NCI-H146 (cell line): Measurements from ENCODE around the gene UBASH3A.
"Not testable (repeated sequence)": the region's sequence is repeated elsewhere in the genome, so short reads cannot be mapped to it uniquely, and the experiment has no call there.

ENCODE experiments used
- DNase-seq: peaks from one replicate; lab custom pipeline; 2025; lab: John Stamatoyannopoulos, UW

Gene UBASH3A

DNA sequence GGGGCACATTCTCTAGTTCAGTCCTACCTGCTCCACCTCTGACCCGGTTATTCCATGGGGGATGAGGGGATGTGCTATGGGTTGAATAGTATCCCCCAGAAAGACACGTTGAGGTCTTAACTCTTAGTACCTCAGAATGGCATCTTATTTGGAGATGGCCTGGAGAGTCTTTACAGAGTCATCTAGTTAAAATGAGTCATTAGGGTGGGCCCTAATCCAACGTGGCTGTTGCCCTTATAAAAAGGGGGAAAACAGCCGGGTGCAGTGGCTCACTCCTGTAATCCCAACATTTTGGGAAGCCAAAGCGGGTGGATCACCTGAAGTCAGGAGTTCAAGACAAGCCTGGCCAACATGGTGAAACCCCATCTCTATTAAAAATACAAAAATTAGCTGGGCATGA, 13.5 kb upstream of the UBASH3A start:
- DNase-seq = no peak

- no peak for DNase-seq
Observed at GRCh38 chr21:42390696-42391095, 13.0 kb upstream of the UBASH3A start.

- DNase-seq = no peak
Observed at GRCh38 chr21:42391297-42391696, 12.4 kb upstream of the UBASH3A start.

GRCh38 chr21:42392731-42393442, 10.8 kb upstream of the UBASH3A start:
- no peak for DNase-seq

GRCh38 chr21:42393443-42393950, 10.2 kb upstream of the UBASH3A start:
- no peak for DNase-seq

DNA sequence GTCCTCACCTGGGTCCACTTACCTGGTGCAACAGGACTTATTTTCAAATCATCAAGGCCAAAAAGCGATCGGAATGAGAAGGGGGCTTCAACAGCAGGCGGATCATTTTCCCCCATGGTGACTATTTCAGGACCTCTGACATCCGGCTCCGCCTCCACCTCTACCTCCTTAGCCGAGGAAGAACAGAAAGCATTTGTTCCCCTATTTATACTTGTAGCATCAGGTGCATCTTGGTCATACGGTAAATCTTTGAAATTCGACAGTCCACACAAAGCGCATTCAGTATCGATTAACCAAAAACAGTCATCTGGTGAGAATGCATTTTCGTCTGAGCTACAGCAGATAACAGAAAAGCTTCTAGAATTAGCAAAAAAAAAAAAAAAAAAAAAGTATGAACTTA, 8.4 kb upstream of the UBASH3A start:
- no peak for DNase-seq

DNA sequence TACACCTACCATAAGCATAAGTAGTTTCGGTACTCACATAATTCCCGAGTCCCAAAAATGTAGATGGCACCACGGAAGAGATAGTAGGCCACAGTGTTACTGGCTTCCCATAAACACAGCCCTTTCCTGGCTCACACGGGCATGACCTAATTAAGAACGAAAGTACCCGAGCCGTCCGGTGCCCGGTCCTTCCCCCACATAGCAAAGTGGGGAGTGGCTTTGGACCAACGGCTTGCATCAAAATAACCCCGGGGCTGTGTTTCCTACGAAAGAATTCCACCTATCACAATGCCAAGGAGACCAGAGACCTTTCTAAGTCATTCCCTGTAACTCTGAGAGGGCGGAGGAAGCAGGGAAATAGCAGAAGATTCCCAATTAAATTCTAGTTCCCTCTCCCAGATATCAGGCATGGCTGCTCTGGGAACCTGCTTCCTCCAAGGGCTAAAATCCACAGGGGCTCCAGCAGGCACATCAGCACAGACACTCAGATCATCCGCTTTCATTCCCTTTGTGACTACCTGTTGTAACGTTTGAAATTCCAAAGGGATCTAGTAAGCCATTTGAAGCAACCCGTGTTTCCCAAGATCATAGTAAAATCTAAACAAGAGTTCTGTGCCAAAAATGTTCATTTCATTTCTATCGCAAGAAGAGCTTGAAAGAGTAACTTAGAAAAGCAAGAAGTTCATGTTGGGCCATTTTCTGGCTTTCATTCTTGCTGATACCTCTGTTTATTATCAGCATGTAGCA, 7.6 kb upstream of the UBASH3A start, which contains the start of gene TMPRSS3:
TMPRSS3 (minus strand) TSS at position 148 of the 747 bp plus-strand sequence. CDS start 635 bp downstream, outside the sequence.
- no peak for DNase-seq

- DNase-seq = no peak
Observed at GRCh38 chr21:42396799-42397745, 6.6 kb upstream of the UBASH3A start.

- DNase-seq = no peak
Observed at GRCh38 chr21:42397746-42398394, 5.8 kb upstream of the UBASH3A start.

DNA sequence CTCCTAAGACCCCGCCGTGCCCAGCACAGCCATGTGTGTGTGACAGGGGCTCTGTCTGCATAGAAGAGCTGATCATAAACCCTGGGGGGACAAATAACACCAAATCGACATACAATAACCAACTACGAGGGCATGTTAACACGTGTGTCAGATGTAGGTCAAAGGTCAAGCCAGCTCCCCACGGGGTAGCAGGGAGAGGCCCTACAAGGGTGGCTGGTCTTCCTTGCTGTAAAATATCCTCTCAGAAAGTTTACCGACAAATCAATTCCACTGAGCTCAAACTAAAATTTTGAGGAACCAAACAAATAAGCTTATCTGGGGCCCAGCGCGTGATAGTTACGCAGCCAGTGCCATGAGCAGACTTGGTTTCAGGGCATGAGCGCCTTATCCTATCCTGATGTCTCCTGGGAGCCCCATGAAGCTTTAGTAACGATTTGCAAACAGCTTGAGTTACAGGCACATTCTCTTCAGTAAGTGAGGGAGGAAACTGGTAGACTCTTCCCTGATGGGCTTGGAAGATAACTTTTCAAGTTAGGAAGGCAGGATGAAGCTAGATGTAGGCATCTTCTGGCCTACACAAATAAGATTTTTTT, 5.2 kb upstream of the UBASH3A start:
- no peak for DNase-seq

DNA sequence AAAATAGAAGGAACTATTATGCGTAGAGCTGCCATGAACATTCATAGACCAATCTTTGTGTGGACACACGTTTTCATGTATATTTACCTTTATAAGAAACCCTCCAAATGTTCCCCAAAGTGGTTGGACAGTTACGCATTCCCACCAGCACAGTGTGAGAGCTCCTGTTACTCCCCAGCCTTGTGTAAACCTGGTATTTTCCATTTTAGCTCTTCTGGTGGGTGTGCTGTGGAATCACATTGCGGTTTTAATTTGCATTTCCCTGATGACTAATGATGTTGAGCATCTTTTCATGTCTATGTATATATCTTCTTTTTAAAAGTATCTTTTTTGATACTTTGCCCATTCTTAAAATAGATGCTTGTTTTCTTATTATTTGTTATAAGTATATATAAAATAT, 3.2 kb upstream of the UBASH3A start:
- DNase-seq = no peak

GRCh38 chr21:42401154-42401553, 2.5 kb upstream of the UBASH3A start:
- no peak for DNase-seq

GRCh38 chr21:42401820-42402251, 1.9 kb upstream of the UBASH3A start:
- no peak for DNase-seq

DNA sequence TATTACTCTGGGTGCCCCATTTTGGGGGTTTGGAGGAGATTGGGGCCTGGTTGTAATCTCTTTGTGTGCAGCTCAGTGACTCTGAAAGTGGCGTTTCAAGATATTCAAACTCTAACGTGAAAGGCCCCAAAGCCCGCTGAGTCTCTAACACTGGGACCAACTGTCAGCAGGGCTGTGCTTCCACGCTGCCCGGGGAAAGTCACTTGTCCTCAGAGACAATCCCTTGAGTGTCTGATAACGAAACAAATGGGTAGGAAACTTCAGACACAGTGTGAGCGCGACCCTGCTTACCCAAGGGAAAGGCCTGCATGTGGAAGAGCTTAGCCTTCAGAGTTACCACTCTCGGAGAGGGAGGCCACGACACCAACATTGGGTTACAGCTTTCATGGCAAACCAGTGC, 837 bp downstream of the UBASH3A start:
- no peak for DNase-seq

DNA sequence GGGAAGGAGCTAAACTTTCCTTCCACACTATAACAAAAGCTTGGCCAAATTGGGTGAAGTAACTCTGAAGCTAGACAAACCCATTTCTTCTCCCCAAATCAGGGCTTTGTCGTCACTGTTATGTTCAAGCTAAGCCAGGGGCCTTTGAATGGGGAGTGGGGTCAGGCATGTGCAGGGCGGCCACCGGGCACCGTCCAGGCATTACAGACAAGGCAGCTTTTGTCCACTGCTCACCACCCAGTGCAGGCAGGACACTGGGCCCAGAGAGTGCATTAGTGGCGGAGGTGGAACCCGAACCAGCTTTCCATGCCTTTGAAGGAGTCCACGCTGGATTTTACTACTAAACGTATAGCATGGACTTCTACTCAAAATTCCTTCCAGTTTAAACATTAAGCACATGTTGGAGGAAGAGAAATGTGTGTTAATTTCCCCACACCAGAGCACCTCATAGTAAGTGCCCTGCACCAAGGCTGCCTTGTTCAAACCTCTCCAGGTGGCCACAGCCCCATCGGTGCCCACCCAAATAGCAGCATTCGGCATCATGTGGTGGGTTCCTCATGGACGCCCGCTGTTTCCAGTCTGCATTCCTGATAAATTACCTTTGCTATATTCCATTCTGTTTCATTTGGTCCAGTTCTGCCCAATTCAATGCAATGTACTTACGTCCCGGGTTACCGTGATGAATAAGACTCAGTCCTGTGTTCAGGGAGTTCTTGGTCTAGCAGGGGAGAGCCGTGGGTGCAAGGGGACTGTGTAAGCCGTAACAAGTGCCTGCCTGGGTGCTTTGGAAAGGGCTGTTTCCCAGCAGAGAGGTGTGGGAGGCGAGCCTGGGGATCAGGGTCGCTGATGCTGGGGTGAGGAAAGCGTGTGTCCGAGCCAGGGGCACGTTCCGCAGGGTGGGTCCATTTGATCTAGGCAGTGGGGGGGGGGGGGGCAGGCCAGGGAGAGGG, 1.6 kb downstream of the UBASH3A start:
- no peak for DNase-seq

DNA sequence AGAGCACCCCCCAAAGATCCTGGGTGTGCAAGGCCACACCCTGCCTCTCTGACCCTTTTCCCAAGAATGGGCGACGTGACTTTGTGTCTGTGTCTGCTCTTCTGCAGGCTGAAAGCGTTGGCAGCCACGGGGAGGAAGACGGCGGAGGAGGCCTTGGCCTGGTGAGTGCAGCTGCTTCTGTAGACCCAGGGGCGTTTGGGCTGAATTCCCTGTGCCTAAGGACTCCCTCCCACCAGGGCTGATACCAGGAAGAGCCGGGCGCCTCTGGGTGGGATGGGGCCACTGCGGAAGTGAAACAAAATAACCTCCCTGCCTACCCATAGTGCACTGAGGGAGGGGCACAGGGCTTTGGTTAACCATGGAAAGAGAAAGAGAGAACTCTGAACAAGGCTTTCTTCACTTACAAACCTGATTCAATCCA, 2.5 kb downstream of the UBASH3A start:
- DNase-seq = no peak

- no peak for DNase-seq
Observed at GRCh38 chr21:42406866-42407265, 3.2 kb downstream of the UBASH3A start.

- no peak for DNase-seq
Observed at GRCh38 chr21:42407476-42407875, 3.8 kb downstream of the UBASH3A start.

- not testable (repeated sequence) for DNase-seq
Observed at GRCh38 chr21:42408718-42409117, 5.0 kb downstream of the UBASH3A start.

GRCh38 chr21:42409366-42409765, 5.7 kb downstream of the UBASH3A start:
- no peak for DNase-seq
